ENCODE measurements around the gene PICK1.

GRCh38 chr22:38081941-38082828, 25.0 kb downstream of the PICK1 start:
- TF ChIP-seq CTCF (IDR thresholded peaks at IDR 0.05), result no peak
- no peak for TF ChIP-seq REST (IDR thresholded peaks at IDR 0.05; ENCODE audit: insufficient read depth in 1 of 2, low read depth in 2 of 2, low read length in 1 of 2)
- no peak for TF ChIP-seq POLR2AphosphoS5 (IDR thresholded peaks at IDR 0.05; ENCODE audit: low read depth, low read length)
- no peak for TF ChIP-seq SIN3A (IDR thresholded peaks at IDR 0.05; ENCODE audit: borderline replicate concordance, insufficient read depth, low read depth, low read length)
